CD14-positive monocyte (primary cell): ENCODE results near the gene ARMC5. TPM values are rescaled to one million over a fixed set of nuclear protein-coding genes. Genes with fewer than 3 reads are reported as not detected.

Experiments used
- DNase-seq, 3 donors: peaks; one replicate each; pipeline ENCODE4 v3.0.0-alpha.2; 2011 to 2022
- H2AFZ ChIP-seq: 2 replicates; pipeline ENCODE4 v1.6.0; 2012; ENCODE audit warnings: mild to moderate bottlenecking, low read depth, low read length, inconsistent platforms; ENCODE audit not compliant: insufficient read depth, poor library complexity, severe bottlenecking
- H3K27ac ChIP-seq, 2 donors: 1 replicate in 1 of 2; 2 replicates in 1 of 2; pipeline ENCODE4 v1.5.1; 2012 to 2013; ENCODE audit warnings: low read length in 2 of 2, control low read depth in 1 of 2, inconsistent platforms in 1 of 2, low read depth in 1 of 2, mild to moderate bottlenecking in 1 of 2
- H3K27me3 ChIP-seq, 2 donors: one replicate each; pipeline versions ENCODE4 v1.6.0 to v1.6.1; 2011 to 2013; ENCODE audit warnings: low read length in 2 of 2; ENCODE audit not compliant: control insufficient read depth in 2 of 2, insufficient read depth in 2 of 2
- H3K36me3 ChIP-seq, 2 donors: replicated peaks in 1 of 2; 1 replicate in 1 of 2; 2 replicates in 1 of 2; pipeline versions ENCODE4 v1.5.1 to v1.6.1; 2012 to 2013; ENCODE audit warnings: low read length in 2 of 2, control low read depth in 1 of 2, inconsistent platforms in 1 of 2, mild to moderate bottlenecking in 1 of 2; ENCODE audit not compliant: insufficient read depth in 2 of 2, control insufficient read depth in 1 of 2
- H3K4me1 ChIP-seq, 2 donors: 1 replicate in 1 of 2; 2 replicates in 1 of 2; pipeline versions ENCODE4 v1.5.1 to v1.6.1; 2012 to 2013; ENCODE audit warnings: low read length in 2 of 2, control low read depth in 1 of 2, inconsistent platforms in 1 of 2, mild to moderate bottlenecking in 1 of 2, moderate library complexity in 1 of 2; ENCODE audit not compliant: insufficient read depth in 2 of 2, control insufficient read depth in 1 of 2
- H3K4me2 ChIP-seq: replicated peaks from 2 replicates; pipeline ENCODE3; 2012; ENCODE audit warnings: low read length, moderate library complexity, mild to moderate bottlenecking; ENCODE audit not compliant: poor library complexity, severe bottlenecking; ENCODE audit errors: extremely low read depth
- H3K4me3 ChIP-seq, 3 experiments: fragments of 200-600 bp in 1 of 3; sonication (generic) in 1 of 3; replicated peaks in 1 of 3; 1 replicate in 2 of 3; 2 replicates in 1 of 3; pipeline ENCODE4 v1.5.1; 2011 to 2013; ENCODE audit warnings: low read length in 3 of 3, mild to moderate bottlenecking in 3 of 3, control low read depth in 2 of 3, low read depth in 2 of 3, inconsistent platforms in 1 of 3, moderate library complexity in 1 of 3
- H3K79me2 ChIP-seq: 2 replicates; pipeline ENCODE4 v1.6.0; 2012; ENCODE audit warnings: mild to moderate bottlenecking, control low read depth, inconsistent platforms, low read length, moderate library complexity; ENCODE audit not compliant: insufficient read depth
- H3K9ac ChIP-seq: 2 replicates; pipeline ENCODE4 v1.6.0; 2017; ENCODE audit warnings: low read length, mild to moderate bottlenecking; ENCODE audit not compliant: insufficient read depth, poor library complexity, severe bottlenecking
- H3K9me3 ChIP-seq, 2 donors: replicated peaks in 1 of 2; 1 replicate in 1 of 2; 2 replicates in 1 of 2; pipeline versions ENCODE4 v1.5.1 to v1.6.1; 2012 to 2013; ENCODE audit warnings: low read length in 2 of 2, control low read depth in 1 of 2; ENCODE audit not compliant: control insufficient read depth in 1 of 2, insufficient read depth in 1 of 2
- H4K20me1 ChIP-seq: 2 replicates; pipeline ENCODE4 v1.6.0; 2012; ENCODE audit warnings: mild to moderate bottlenecking, low read length, control low read depth, moderate library complexity; ENCODE audit not compliant: insufficient read depth
- H3K27ac Mint-ChIP-seq, 7 donors: one replicate each; pipeline ENCODE4 v1.8.0; 2020; ENCODE audit warnings: mild to moderate bottlenecking in 7 of 7, mixed read lengths in 7 of 7, moderate library complexity in 6 of 7, inconsistent platforms in 2 of 7
- H3K27me3 Mint-ChIP-seq, 3 donors: one replicate each; pipeline ENCODE4 v1.8.0; 2021 to 2022; ENCODE audit warnings: low read depth in 3 of 3, mild to moderate bottlenecking in 3 of 3, mixed read lengths in 3 of 3, moderate library complexity in 3 of 3, inconsistent platforms in 1 of 3
- H3K36me3 Mint-ChIP-seq, 2 donors: one replicate each; pipeline ENCODE4 v1.8.0; 2020; ENCODE audit warnings: mixed read lengths in 2 of 2, inconsistent platforms in 1 of 2, mild to moderate bottlenecking in 1 of 2
- H3K4me1 Mint-ChIP-seq: one replicate; pipeline ENCODE4 v1.8.0; 2020; ENCODE audit warnings: mild to moderate bottlenecking, mixed read lengths
- H3K4me3 Mint-ChIP-seq, 2 donors: one replicate each; pipeline ENCODE4 v1.8.0; 2020; ENCODE audit warnings: mild to moderate bottlenecking in 2 of 2, mixed read lengths in 2 of 2, moderate library complexity in 1 of 2
- H3K9me3 Mint-ChIP-seq, 7 donors: one replicate each; pipeline ENCODE4 v1.8.0; 2020 to 2022; ENCODE audit warnings: mixed read lengths in 7 of 7, mild to moderate bottlenecking in 6 of 7, moderate library complexity in 6 of 7, inconsistent platforms in 2 of 7
- WGBS: methylation state at CpG from one replicate; pipeline ENCODE4 v1.1.5; 2013; ENCODE audit warnings: missing lambda C conversion rate; ENCODE audit not compliant: insufficient coverage; 5-methylcytosine and 5-hydroxymethylcytosine counted together
- intact Hi-C, 2 donors: fragments of 100-400 bp; cut with micrococcal nuclease; formaldehyde crosslinking; loops; one replicate each; pipeline versions ENCODE4 v1.15.0 to v1.15.1; 2023
- polyA plus RNA-seq, 3 donors: library from polyadenylated mRNA; depleted of rRNA in 1 of 3; unstranded in 2 of 3; stranded (reverse) in 1 of 3; fragments of 300-500 nt in 2 of 3; fragments of >200 nt in 1 of 3; fragmentation: Illumina TruSeq in 2 of 3; gene quantifications; 1 replicate in 2 of 3; 2 replicates in 1 of 3; pipeline ENCODE4 v1.2.3, GENCODE V29; 2012 to 2021
- TF ChIP-seq, protein P1 (sequence below): fragments of 200-600 bp; IDR thresholded peaks from one replicate; pipeline ENCODE4 v1.8.0; 2022; ENCODE audit warnings: antibody characterized with exemption, mild to moderate bottlenecking

The ARMC5 gene
- polyA plus RNA-seq, 3 donors: 2.9 to 9.3 (median 4.2) TPM

DNA sequence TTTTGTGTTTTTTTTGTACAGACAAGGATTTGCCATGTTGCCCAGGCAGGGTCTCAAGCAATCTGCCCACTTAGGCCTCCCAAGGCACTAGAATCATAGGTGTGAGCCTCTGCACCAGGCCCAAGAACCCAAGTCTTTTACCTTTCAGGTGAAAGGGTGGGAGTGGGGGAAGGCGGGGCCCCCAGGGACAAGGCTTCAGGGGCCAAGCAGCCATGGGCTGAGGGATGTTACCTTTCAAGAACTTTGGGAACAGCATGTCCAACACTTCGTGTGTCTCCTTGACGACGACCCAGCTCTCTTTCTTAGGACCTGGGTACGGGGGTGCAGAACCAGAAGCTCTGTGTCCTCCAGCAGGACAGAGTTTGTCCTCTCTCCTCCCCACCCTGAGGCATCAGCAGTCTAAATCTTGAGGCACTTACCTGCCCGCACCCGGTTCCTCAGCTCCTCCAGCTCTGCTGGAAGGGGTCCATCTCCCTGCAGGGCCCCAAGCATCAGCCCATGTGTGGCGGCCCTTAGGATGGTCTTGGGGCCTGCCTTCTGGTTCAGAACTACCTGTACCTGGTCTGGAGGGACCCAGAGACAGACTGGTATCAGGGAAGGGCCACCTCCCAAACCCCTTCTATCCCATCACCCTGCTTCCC is 32.6 kb downstream of the ARMC5 start:
- no peak overlapping the region for H3K4me3 Mint-ChIP-seq
- H3K4me1 ChIP-seq: peaks cover 14 to 17% of the 10 kb centered on the region in 2 donors
- peaks cover 0 to 20% of the 10 kb centered on the region in 2 donors for H3K27me3 ChIP-seq
- no peak overlapping the region for H3K4me3 ChIP-seq
- no peak overlapping the region for H3K27ac Mint-ChIP-seq
- WGBS: 96% methylated on average over 8 of the region's 8 CpGs
- peaks cover 31 to 65% of the 10 kb centered on the region in 2 donors for H3K36me3 ChIP-seq
- H3K9me3 ChIP-seq: no peaks in the 10 kb centered on the region
- H3K4me1 Mint-ChIP-seq: peaks cover 15% of the 10 kb centered on the region
- H3K4me2 ChIP-seq: no peak overlapping the region
- no peak overlapping the region for H2AFZ ChIP-seq
- no peaks in the 10 kb centered on the region for H3K79me2 ChIP-seq
- H3K9me3 Mint-ChIP-seq: peaks cover 0 to 2% (median 0%) of the 10 kb centered on the region in 7 donors
- TF ChIP-seq, protein P1, sequence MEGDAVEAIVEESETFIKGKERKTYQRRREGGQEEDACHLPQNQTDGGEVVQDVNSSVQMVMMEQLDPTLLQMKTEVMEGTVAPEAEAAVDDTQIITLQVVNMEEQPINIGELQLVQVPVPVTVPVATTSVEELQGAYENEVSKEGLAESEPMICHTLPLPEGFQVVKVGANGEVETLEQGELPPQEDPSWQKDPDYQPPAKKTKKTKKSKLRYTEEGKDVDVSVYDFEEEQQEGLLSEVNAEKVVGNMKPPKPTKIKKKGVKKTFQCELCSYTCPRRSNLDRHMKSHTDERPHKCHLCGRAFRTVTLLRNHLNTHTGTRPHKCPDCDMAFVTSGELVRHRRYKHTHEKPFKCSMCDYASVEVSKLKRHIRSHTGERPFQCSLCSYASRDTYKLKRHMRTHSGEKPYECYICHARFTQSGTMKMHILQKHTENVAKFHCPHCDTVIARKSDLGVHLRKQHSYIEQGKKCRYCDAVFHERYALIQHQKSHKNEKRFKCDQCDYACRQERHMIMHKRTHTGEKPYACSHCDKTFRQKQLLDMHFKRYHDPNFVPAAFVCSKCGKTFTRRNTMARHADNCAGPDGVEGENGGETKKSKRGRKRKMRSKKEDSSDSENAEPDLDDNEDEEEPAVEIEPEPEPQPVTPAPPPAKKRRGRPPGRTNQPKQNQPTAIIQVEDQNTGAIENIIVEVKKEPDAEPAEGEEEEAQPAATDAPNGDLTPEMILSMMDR: no peak
- no peak overlapping the region for H3K27ac ChIP-seq
- intact Hi-C loops: no loop called here
- H3K9ac ChIP-seq: no peak overlapping the region
- H4K20me1 ChIP-seq: no peaks in the 10 kb centered on the region
- H3K36me3 Mint-ChIP-seq: peaks cover 51 to 65% of the 10 kb centered on the region in 2 donors
- no peak for DNase-seq
- H3K27me3 Mint-ChIP-seq: peaks cover 2 to 22% (median 22%) of the 10 kb centered on the region in 3 donors

DNA sequence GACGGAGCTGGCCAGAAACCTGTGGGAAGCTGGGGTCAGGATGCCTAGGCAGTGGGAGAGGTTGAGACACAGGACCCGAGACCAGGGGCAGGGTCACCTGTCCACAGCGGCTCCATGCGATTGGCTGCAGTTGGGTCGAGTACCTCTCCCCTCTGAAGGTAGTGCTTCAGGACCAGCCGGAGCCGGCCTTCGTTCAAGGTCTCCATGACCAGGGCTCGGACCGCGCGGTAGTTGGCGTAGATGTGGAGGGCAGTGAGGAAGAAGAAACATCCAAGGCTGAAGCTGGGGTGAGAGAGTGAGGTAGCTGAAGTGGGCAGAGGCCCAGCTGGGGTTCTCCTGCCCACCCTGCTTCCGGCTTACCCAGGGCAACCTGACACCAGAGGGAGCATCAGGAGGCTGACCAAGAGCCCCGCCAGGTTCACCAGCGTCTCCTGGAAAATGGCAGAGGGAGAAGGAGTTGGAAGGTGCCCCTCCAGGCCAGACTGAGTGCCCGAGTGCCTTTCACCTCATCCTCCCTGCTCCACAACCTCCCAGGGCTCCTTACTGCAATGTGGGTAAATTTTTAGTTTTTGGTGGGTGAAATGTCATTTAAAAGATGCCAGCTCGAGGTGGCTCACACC is 34.3 kb downstream of the ARMC5 start:
- Histone ChIP-seq H4K20me1 (no peaks in the 10 kb centered on the region), H3K9me3 (no peaks in the 10 kb centered on the region), H3K4me1 (peaks cover 0 to under 1% of the 10 kb centered on the region in 2 donors), H2AFZ (no peak overlapping the region), H3K4me3 (no peak overlapping the region), H3K4me2 (no peak overlapping the region), H3K9ac (no peak overlapping the region), H3K27ac (no peak overlapping the region), H3K36me3 (peaks cover 46 to 81% of the 10 kb centered on the region in 2 donors), H3K79me2 (no peaks in the 10 kb centered on the region), H3K27me3 (peaks cover 0 to 3% of the 10 kb centered on the region in 2 donors)
- DNase-seq: no peak
- TF ChIP-seq, protein P1: no peak
- H3K36me3 Mint-ChIP-seq: peaks cover 66 to 79% of the 10 kb centered on the region in 2 donors
- intact Hi-C loops: no loop called here
- H3K4me3 Mint-ChIP-seq: no peak overlapping the region
- peak overlapping the region in 3 of 7 donors; percentile 1 to 78 (median 51) for H3K27ac Mint-ChIP-seq
- peaks cover 0 to 8% (median 7%) of the 10 kb centered on the region in 3 donors for H3K27me3 Mint-ChIP-seq
- peaks cover 0 to 2% (median 0%) of the 10 kb centered on the region in 7 donors for H3K9me3 Mint-ChIP-seq
- 96% methylated on average over 10 of the region's 18 CpGs for WGBS
- H3K4me1 Mint-ChIP-seq: peaks cover 2% of the 10 kb centered on the region
